ENCODE results near the gene TANC1. TPM values are rescaled to one million over a fixed set of nuclear protein-coding genes. Genes with fewer than 3 reads are reported as not detected.

TANC1 gene
- total RNA-seq (2014; rRNA removed; shearing (Covaris generic); ENCODE audit: low replicate concordance) = not detected in 2 replicates

- H3K36me3 ChIP-seq (ENCODE audit: insufficient read depth, low read length) = no peaks in the 10 kb centered on the region
- H3K4me2 ChIP-seq (ENCODE audit: low read depth, low read length, poor library complexity, severe bottlenecking) = no peak within 1 kb of the TSS
- DNase-seq = no peak
- H3K27ac ChIP-seq (ENCODE audit: low read length) = no peak within 1 kb of the TSS
- H3K4me1 ChIP-seq (ENCODE audit: low read length) = no peaks in the 10 kb centered on the region
- H2AFZ ChIP-seq (ENCODE audit: low read length) = no peak within 1 kb of the TSS
- H3K4me3 ChIP-seq (ENCODE audit: low read length) = no peak within 1 kb of the TSS
- H3K27me3 ChIP-seq (ENCODE audit: low read length) = no peaks in the 10 kb centered on the region
- no peaks in the 10 kb centered on the region for H4K20me1 ChIP-seq (ENCODE audit: insufficient read depth, low read depth, low read length)
- no peak within 1 kb of the TSS for H3K9ac ChIP-seq (ENCODE audit: low read length)
- no peaks in the 10 kb centered on the region for H3K9me2 ChIP-seq (replicated peaks; ENCODE audit: insufficient read depth, low read length)
- no peaks in the 10 kb centered on the region for H3K9me3 ChIP-seq (ENCODE audit: low read length)
- H3K79me2 ChIP-seq (ENCODE audit: low read length) = no peaks in the 10 kb centered on the region
These were observed at the start of gene TANC1 for GRCh38 chr2:158968396-158969161. Gene TANC1 (plus strand): TSS chr2:158968640. CDS start chr2:159065911, 97,271 bp downstream.

GRCh38 chr2:158921599-158922408 is 46.6 kb upstream of the TANC1 start:
- Histone ChIP-seq H3K9ac (ENCODE audit: low read length) (no peak overlapping the region), H3K9me2 (replicated peaks; ENCODE audit: insufficient read depth, low read length) (no peaks in the 10 kb centered on the region), H3K4me1 (ENCODE audit: low read length) (no peaks in the 10 kb centered on the region), H3K79me2 (ENCODE audit: low read length) (no peaks in the 10 kb centered on the region), H4K20me1 (ENCODE audit: insufficient read depth, low read depth, low read length) (no peaks in the 10 kb centered on the region), H3K4me2 (ENCODE audit: low read depth, low read length, poor library complexity, severe bottlenecking) (no peak overlapping the region), H3K27me3 (ENCODE audit: low read length) (no peaks in the 10 kb centered on the region), H3K4me3 (ENCODE audit: low read length) (no peak overlapping the region), H2AFZ (ENCODE audit: low read length) (no peak overlapping the region), H3K27ac (ENCODE audit: low read length) (no peak overlapping the region), H3K9me3 (ENCODE audit: low read length) (no peaks in the 10 kb centered on the region), H3K36me3 (ENCODE audit: insufficient read depth, low read length) (no peaks in the 10 kb centered on the region)
- DNase-seq = no peak

GRCh38 chr2:158922601-158923000 is 45.8 kb upstream of the TANC1 start:
- DNase-seq = no peak
- Histone ChIP-seq H3K4me2 (ENCODE audit: low read depth, low read length, poor library complexity, severe bottlenecking) (no peak overlapping the region), H3K9me3 (ENCODE audit: low read length) (no peaks in the 10 kb centered on the region), H3K79me2 (ENCODE audit: low read length) (no peaks in the 10 kb centered on the region), H3K4me3 (ENCODE audit: low read length) (no peak overlapping the region), H4K20me1 (ENCODE audit: insufficient read depth, low read depth, low read length) (no peaks in the 10 kb centered on the region), H2AFZ (ENCODE audit: low read length) (no peak overlapping the region), H3K9me2 (replicated peaks; ENCODE audit: insufficient read depth, low read length) (no peaks in the 10 kb centered on the region), H3K4me1 (ENCODE audit: low read length) (no peaks in the 10 kb centered on the region), H3K36me3 (ENCODE audit: insufficient read depth, low read length) (no peaks in the 10 kb centered on the region), H3K9ac (ENCODE audit: low read length) (no peak overlapping the region), H3K27ac (ENCODE audit: low read length) (no peak overlapping the region), H3K27me3 (ENCODE audit: low read length) (no peaks in the 10 kb centered on the region)

- Histone ChIP-seq H4K20me1 (ENCODE audit: insufficient read depth, low read depth, low read length) (no peaks in the 10 kb centered on the region), H3K27ac (ENCODE audit: low read length) (no peak overlapping the region), H3K9me2 (replicated peaks; ENCODE audit: insufficient read depth, low read length) (no peaks in the 10 kb centered on the region), H3K4me2 (ENCODE audit: low read depth, low read length, poor library complexity, severe bottlenecking) (no peak overlapping the region), H3K27me3 (ENCODE audit: low read length) (no peaks in the 10 kb centered on the region), H3K36me3 (ENCODE audit: insufficient read depth, low read length) (no peaks in the 10 kb centered on the region), H3K4me3 (ENCODE audit: low read length) (no peak overlapping the region), H3K9ac (ENCODE audit: low read length) (no peak overlapping the region), H3K79me2 (ENCODE audit: low read length) (no peaks in the 10 kb centered on the region), H2AFZ (ENCODE audit: low read length) (no peak overlapping the region), H3K9me3 (ENCODE audit: low read length) (no peaks in the 10 kb centered on the region), H3K4me1 (ENCODE audit: low read length) (no peaks in the 10 kb centered on the region)
- DNase-seq = no peak
These were observed 45.3 kb upstream of the TANC1 start for GRCh38 chr2:158923180-158923594.

GRCh38 chr2:158923641-158924040 is 44.8 kb upstream of the TANC1 start:
- Histone ChIP-seq H2AFZ (ENCODE audit: low read length) (no peak overlapping the region), H3K36me3 (ENCODE audit: insufficient read depth, low read length) (no peaks in the 10 kb centered on the region), H3K79me2 (ENCODE audit: low read length) (no peaks in the 10 kb centered on the region), H3K4me2 (ENCODE audit: low read depth, low read length, poor library complexity, severe bottlenecking) (no peak overlapping the region), H3K4me1 (ENCODE audit: low read length) (no peaks in the 10 kb centered on the region), H3K4me3 (ENCODE audit: low read length) (no peak overlapping the region), H3K27me3 (ENCODE audit: low read length) (no peaks in the 10 kb centered on the region), H3K27ac (ENCODE audit: low read length) (no peak overlapping the region), H3K9me2 (replicated peaks; ENCODE audit: insufficient read depth, low read length) (no peaks in the 10 kb centered on the region), H3K9me3 (ENCODE audit: low read length) (no peaks in the 10 kb centered on the region), H4K20me1 (ENCODE audit: insufficient read depth, low read depth, low read length) (no peaks in the 10 kb centered on the region), H3K9ac (ENCODE audit: low read length) (no peak overlapping the region)
- no peak for DNase-seq

- H3K4me3 ChIP-seq (ENCODE audit: low read length) = no peak overlapping the region
- H3K79me2 ChIP-seq (ENCODE audit: low read length) = no peaks in the 10 kb centered on the region
These were observed 41.9 kb upstream of the TANC1 start for GRCh38 chr2:158926478-158926948.

GRCh38 chr2:158928515-158928914 is 39.9 kb upstream of the TANC1 start:
- Histone ChIP-seq H3K4me1 (ENCODE audit: low read length) (no peaks in the 10 kb centered on the region), H3K27me3 (ENCODE audit: low read length) (no peaks in the 10 kb centered on the region), H3K9me3 (ENCODE audit: low read length) (no peaks in the 10 kb centered on the region), H3K9ac (ENCODE audit: low read length) (no peak overlapping the region), H3K9me2 (replicated peaks; ENCODE audit: insufficient read depth, low read length) (no peaks in the 10 kb centered on the region), H2AFZ (ENCODE audit: low read length) (no peak overlapping the region), H3K4me2 (ENCODE audit: low read depth, low read length, poor library complexity, severe bottlenecking) (no peak overlapping the region), H3K36me3 (ENCODE audit: insufficient read depth, low read length) (no peaks in the 10 kb centered on the region), H3K79me2 (ENCODE audit: low read length) (no peaks in the 10 kb centered on the region), H4K20me1 (ENCODE audit: insufficient read depth, low read depth, low read length) (no peaks in the 10 kb centered on the region), H3K27ac (ENCODE audit: low read length) (no peak overlapping the region), H3K4me3 (ENCODE audit: low read length) (no peak overlapping the region)
- DNase-seq = no peak

More at GRCh38 chr2:158926478-158926948, 41.9 kb upstream of the TANC1 start:
- Histone ChIP-seq H3K4me2 (ENCODE audit: low read depth, low read length, poor library complexity, severe bottlenecking) (no peak overlapping the region), H3K27ac (ENCODE audit: low read length) (no peak overlapping the region), H3K36me3 (ENCODE audit: insufficient read depth, low read length) (no peaks in the 10 kb centered on the region), H3K9ac (ENCODE audit: low read length) (no peak overlapping the region), H3K27me3 (ENCODE audit: low read length) (no peaks in the 10 kb centered on the region), H3K9me2 (replicated peaks; ENCODE audit: insufficient read depth, low read length) (no peaks in the 10 kb centered on the region), H3K9me3 (ENCODE audit: low read length) (no peaks in the 10 kb centered on the region), H4K20me1 (ENCODE audit: insufficient read depth, low read depth, low read length) (no peaks in the 10 kb centered on the region), H3K4me1 (ENCODE audit: low read length) (no peaks in the 10 kb centered on the region), H2AFZ (ENCODE audit: low read length) (no peak overlapping the region)
- no peak for DNase-seq

DNA sequence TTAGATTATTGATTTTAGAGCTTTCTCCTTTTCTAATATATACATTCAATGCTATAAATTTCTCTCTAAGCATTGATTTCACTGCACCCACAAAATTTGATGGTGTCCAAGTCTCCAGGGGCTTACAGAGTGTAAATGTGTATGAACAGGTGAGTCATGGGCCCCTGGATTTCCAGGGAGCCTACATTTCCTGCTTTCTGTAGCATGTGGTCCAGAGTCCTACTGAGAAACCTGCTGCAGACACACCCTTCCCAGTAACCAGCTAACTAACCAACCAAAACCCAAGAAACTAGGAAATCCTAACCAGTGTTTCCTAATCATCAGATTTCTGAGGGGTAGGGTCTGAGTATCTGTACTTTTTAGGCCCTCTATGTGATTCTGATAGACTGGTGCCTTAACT is 39.5 kb upstream of the TANC1 start:
- Histone ChIP-seq H2AFZ (ENCODE audit: low read length) (no peak overlapping the region), H3K27me3 (ENCODE audit: low read length) (no peaks in the 10 kb centered on the region), H3K9me3 (ENCODE audit: low read length) (no peaks in the 10 kb centered on the region), H3K4me3 (ENCODE audit: low read length) (no peak overlapping the region), H3K4me2 (ENCODE audit: low read depth, low read length, poor library complexity, severe bottlenecking) (no peak overlapping the region), H3K4me1 (ENCODE audit: low read length) (no peaks in the 10 kb centered on the region), H3K36me3 (ENCODE audit: insufficient read depth, low read length) (no peaks in the 10 kb centered on the region), H4K20me1 (ENCODE audit: insufficient read depth, low read depth, low read length) (no peaks in the 10 kb centered on the region), H3K9me2 (replicated peaks; ENCODE audit: insufficient read depth, low read length) (no peaks in the 10 kb centered on the region), H3K9ac (ENCODE audit: low read length) (no peak overlapping the region), H3K27ac (ENCODE audit: low read length) (no peak overlapping the region), H3K79me2 (ENCODE audit: low read length) (no peaks in the 10 kb centered on the region)
- DNase-seq = no peak
